ENCODE results near the gene KBTBD12. TPM values are rescaled to one million over a fixed set of nuclear protein-coding genes. Genes with fewer than 3 reads are reported as not detected.

KBTBD12 gene
- total RNA-seq, 3 donors from 2014 or later (not counting 1 experiment from before 2014, with no cell fraction given), result 0.12 TPM; not detected in 2

DNA sequence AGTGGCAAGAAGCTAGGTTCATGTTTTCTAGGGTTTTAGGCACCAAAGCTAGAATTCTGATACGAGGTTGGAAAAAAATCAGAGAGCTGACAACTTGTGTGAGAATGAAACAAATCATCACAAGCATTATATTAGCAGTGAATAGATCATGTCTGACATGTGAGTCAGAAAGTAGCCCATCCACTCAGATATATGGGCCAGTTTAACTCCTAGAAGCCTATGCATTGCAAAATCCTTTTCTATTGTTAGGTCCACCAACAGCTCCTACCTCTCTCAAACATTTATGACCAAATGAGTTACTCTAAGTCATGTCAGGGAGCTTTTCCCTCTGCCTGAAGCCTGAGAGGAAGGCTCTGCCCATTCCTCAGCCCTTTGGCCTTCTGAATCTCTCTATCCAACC lies 44.0 kb downstream of the KBTBD12 start:
- no peaks in the 10 kb centered on the region for H3K36me3 ChIP-seq (ENCODE audit: control insufficient read depth, insufficient read depth, low read length)
- DNase-seq, result no peak

DNA sequence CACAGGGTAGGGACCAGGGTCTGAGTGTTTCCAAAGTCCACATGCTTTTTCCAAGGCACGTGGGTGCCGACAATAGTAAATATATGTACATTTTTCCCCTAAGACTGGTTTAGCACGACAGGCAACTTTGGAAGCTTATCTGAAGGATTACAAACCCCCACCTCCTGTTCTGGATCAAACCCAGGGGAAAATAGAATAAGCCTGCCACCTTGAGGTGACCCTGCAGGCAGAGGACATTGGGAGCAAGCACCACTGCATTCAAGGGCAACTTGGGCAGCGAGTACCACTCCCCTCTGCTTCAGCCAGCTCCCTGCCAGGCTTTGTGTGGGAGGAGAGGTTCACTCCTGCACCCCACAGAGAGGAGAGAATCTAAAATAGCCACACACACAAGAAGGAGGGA lies 44.8 kb downstream of the KBTBD12 start:
- Histone ChIP-seq H3K9me3 (ENCODE audit: control insufficient read depth, insufficient read depth, low read length) (no peaks in the 10 kb centered on the region), H3K36me3 (ENCODE audit: control insufficient read depth, insufficient read depth, low read length) (no peaks in the 10 kb centered on the region), H3K4me3 (ENCODE audit: low read length) (no peak overlapping the region), H3K27me3 (ENCODE audit: control insufficient read depth, insufficient read depth, low read length) (no peaks in the 10 kb centered on the region), H3K4me1 (ENCODE audit: control insufficient read depth, insufficient read depth, low read length) (no peaks in the 10 kb centered on the region), H3K27ac (ENCODE audit: low read length) (no peak overlapping the region)
- ATAC-seq, result no peak
- Mint-ChIP-seq H3K4me1 (no peaks in the 10 kb centered on the region), H3K27ac (no peak overlapping the region), H3K4me3 (no peak overlapping the region), H3K36me3 (no peaks in the 10 kb centered on the region), H3K9me3 (no peaks in the 10 kb centered on the region), H3K27me3 (ENCODE audit: low read depth in 2 of 2) (peaks cover 8 to 18% of the 10 kb centered on the region in 2 donors)
- TF ChIP-seq, protein P1, sequence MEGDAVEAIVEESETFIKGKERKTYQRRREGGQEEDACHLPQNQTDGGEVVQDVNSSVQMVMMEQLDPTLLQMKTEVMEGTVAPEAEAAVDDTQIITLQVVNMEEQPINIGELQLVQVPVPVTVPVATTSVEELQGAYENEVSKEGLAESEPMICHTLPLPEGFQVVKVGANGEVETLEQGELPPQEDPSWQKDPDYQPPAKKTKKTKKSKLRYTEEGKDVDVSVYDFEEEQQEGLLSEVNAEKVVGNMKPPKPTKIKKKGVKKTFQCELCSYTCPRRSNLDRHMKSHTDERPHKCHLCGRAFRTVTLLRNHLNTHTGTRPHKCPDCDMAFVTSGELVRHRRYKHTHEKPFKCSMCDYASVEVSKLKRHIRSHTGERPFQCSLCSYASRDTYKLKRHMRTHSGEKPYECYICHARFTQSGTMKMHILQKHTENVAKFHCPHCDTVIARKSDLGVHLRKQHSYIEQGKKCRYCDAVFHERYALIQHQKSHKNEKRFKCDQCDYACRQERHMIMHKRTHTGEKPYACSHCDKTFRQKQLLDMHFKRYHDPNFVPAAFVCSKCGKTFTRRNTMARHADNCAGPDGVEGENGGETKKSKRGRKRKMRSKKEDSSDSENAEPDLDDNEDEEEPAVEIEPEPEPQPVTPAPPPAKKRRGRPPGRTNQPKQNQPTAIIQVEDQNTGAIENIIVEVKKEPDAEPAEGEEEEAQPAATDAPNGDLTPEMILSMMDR (IDR thresholded peaks at IDR 0.05), result no peak
- intact Hi-C loops (cut with micrococcal nuclease), result no loop called here
- 60% methylated on average over 3 of the region's 4 CpGs for WGBS (ENCODE audit: insufficient coverage)
- DNase-seq, result no peak

More for the DNA sequence above, 44.0 kb downstream of the KBTBD12 start:
- TF ChIP-seq, protein P1 (IDR thresholded peaks at IDR 0.05), result no peak
- H3K9me3 Mint-ChIP-seq, result no peaks in the 10 kb centered on the region
- 63% methylated on average over 1 of the region's 1 CpG for WGBS (ENCODE audit: insufficient coverage)
- Histone ChIP-seq H3K9me3 (ENCODE audit: control insufficient read depth, insufficient read depth, low read length) (no peaks in the 10 kb centered on the region), H3K4me1 (ENCODE audit: control insufficient read depth, insufficient read depth, low read length) (no peaks in the 10 kb centered on the region), H3K4me3 (ENCODE audit: low read length) (no peak overlapping the region), H3K27ac (ENCODE audit: low read length) (no peak overlapping the region), H3K27me3 (ENCODE audit: control insufficient read depth, insufficient read depth, low read length) (no peaks in the 10 kb centered on the region)
- H3K4me1 Mint-ChIP-seq, result no peaks in the 10 kb centered on the region
- H3K36me3 Mint-ChIP-seq, result no peaks in the 10 kb centered on the region
- no peak for ATAC-seq
- intact Hi-C loops (cut with micrococcal nuclease), result no loop called here
- H3K27me3 Mint-ChIP-seq (ENCODE audit: low read depth in 2 of 2), result peaks cover 8 to 23% of the 10 kb centered on the region in 2 donors
- H3K27ac Mint-ChIP-seq, result no peak overlapping the region
- no peak overlapping the region for H3K4me3 Mint-ChIP-seq

- Histone ChIP-seq H3K4me3 (ENCODE audit: low read length) (no peak overlapping the region), H3K27me3 (ENCODE audit: control insufficient read depth, insufficient read depth, low read length) (no peaks in the 10 kb centered on the region), H3K9me3 (ENCODE audit: control insufficient read depth, insufficient read depth, low read length) (no peaks in the 10 kb centered on the region), H3K36me3 (ENCODE audit: control insufficient read depth, insufficient read depth, low read length) (no peaks in the 10 kb centered on the region), H3K27ac (ENCODE audit: low read length) (no peak overlapping the region), H3K4me1 (ENCODE audit: control insufficient read depth, insufficient read depth, low read length) (no peaks in the 10 kb centered on the region)
- H3K4me3 Mint-ChIP-seq, result no peak overlapping the region
- H3K27ac Mint-ChIP-seq, result no peak overlapping the region
- TF ChIP-seq, protein P1 (IDR thresholded peaks at IDR 0.05), result no peak
- no peaks in the 10 kb centered on the region for H3K36me3 Mint-ChIP-seq
- H3K4me1 Mint-ChIP-seq, result no peaks in the 10 kb centered on the region
- no peak for DNase-seq
- 96% methylated on average over 3 of the region's 4 CpGs for WGBS (ENCODE audit: insufficient coverage)
- H3K9me3 Mint-ChIP-seq, result no peaks in the 10 kb centered on the region
- H3K27me3 Mint-ChIP-seq (ENCODE audit: low read depth in 2 of 2), result peaks cover 8 to 11% of the 10 kb centered on the region in 2 donors
- ATAC-seq, result no peak
- intact Hi-C loops (cut with micrococcal nuclease), result no loop called here
Observed at GRCh38 chr3:127960421-127960965, 45.5 kb downstream of the KBTBD12 start.

DNA sequence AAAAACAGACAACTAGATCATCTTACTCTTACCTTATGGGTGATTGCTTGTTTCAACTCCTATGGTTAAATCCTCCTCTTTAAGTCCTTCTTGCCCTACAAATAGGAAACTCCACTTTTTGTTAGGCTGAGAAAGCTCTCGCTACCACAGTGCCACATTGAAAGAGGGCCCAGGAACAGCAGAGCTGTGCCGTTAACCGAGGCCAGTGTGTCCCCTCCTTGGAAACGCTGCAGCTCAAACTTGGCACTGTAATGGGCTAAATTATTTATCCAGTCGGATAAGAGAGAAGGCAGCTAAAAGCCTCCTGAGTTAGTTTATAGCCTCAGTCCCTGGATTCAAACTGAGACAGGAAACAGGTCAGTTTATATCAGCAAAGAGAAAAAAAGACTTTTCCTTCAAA lies 46.1 kb downstream of the KBTBD12 start:
- Mint-ChIP-seq H3K9me3 (no peaks in the 10 kb centered on the region), H3K27ac (no peak overlapping the region), H3K27me3 (ENCODE audit: low read depth in 2 of 2) (peaks cover 9 to 12% of the 10 kb centered on the region in 2 donors), H3K36me3 (no peaks in the 10 kb centered on the region), H3K4me3 (no peak overlapping the region), H3K4me1 (no peaks in the 10 kb centered on the region)
- no peaks in the 10 kb centered on the region for H3K36me3 ChIP-seq (ENCODE audit: control insufficient read depth, insufficient read depth, low read length)
- intact Hi-C loops (cut with micrococcal nuclease), result no loop called here
- no peaks in the 10 kb centered on the region for H3K4me1 ChIP-seq (ENCODE audit: control insufficient read depth, insufficient read depth, low read length)
- H3K27ac ChIP-seq (ENCODE audit: low read length), result no peak overlapping the region
- no peak overlapping the region for H3K4me3 ChIP-seq (ENCODE audit: low read length)
- DNase-seq (no peak), ATAC-seq (no peak)
- no peaks in the 10 kb centered on the region for H3K9me3 ChIP-seq (ENCODE audit: control insufficient read depth, insufficient read depth, low read length)
- TF ChIP-seq, protein P1 (IDR thresholded peaks at IDR 0.05), result no peak
- 89% methylated on average over 5 of the region's 5 CpGs for WGBS (ENCODE audit: insufficient coverage)
- H3K27me3 ChIP-seq (ENCODE audit: control insufficient read depth, insufficient read depth, low read length), result no peaks in the 10 kb centered on the region

Data from natural killer cell (primary cell).